ENCODE data around the gene STAT1. TPM values are rescaled to one million over a fixed set of nuclear protein-coding genes. Genes with fewer than 3 reads are reported as not detected.

Gene STAT1
- total RNA-seq, 1 donor from 2014 or later, result 66.3 TPM

GRCh38 chr2:190990132-190990531, 23.8 kb downstream of the STAT1 start:
- TF ChIP-seq CTCF (IDR thresholded peaks at IDR 0.05; ENCODE audit: insufficient read depth, low read length, poor library complexity, severe bottlenecking), result no peak
- no peak for DNase-seq (ENCODE audit: low read depth)
- H3K27me3 ChIP-seq (ENCODE audit: control insufficient read depth, insufficient read depth, low read length), result no peaks in the 10 kb centered on the region
- H3K4me3 ChIP-seq (ENCODE audit: low read depth, low read length), result no peak overlapping the region
- H3K36me3 ChIP-seq (ENCODE audit: control insufficient read depth, insufficient read depth, low read length), result peaks cover 5% of the 10 kb centered on the region

- Histone ChIP-seq H3K27me3 (ENCODE audit: control insufficient read depth, insufficient read depth, low read length) (no peaks in the 10 kb centered on the region), H3K36me3 (ENCODE audit: control insufficient read depth, insufficient read depth, low read length) (peaks cover 4% of the 10 kb centered on the region), H3K4me3 (ENCODE audit: low read depth, low read length) (no peak overlapping the region)
- TF ChIP-seq CTCF (IDR thresholded peaks at IDR 0.05; ENCODE audit: insufficient read depth, low read length, poor library complexity, severe bottlenecking), result no peak
- DNase-seq (ENCODE audit: low read depth), result no peak
Measured at GRCh38 chr2:190988910-190989309, 25.1 kb downstream of the STAT1 start.

- Histone ChIP-seq H3K4me3 (ENCODE audit: low read depth, low read length) (no peak overlapping the region), H3K36me3 (ENCODE audit: control insufficient read depth, insufficient read depth, low read length) (peaks cover 4% of the 10 kb centered on the region), H3K27me3 (ENCODE audit: control insufficient read depth, insufficient read depth, low read length) (no peaks in the 10 kb centered on the region)
- TF ChIP-seq CTCF (IDR thresholded peaks at IDR 0.05; ENCODE audit: insufficient read depth, low read length, poor library complexity, severe bottlenecking), result no peak
- no peak for DNase-seq (ENCODE audit: low read depth)
Measured at GRCh38 chr2:190987938-190988337, 26.0 kb downstream of the STAT1 start.

GRCh38 chr2:190987116-190987515, 26.9 kb downstream of the STAT1 start:
- H3K27me3 ChIP-seq (ENCODE audit: control insufficient read depth, insufficient read depth, low read length), result no peaks in the 10 kb centered on the region
- no peak for TF ChIP-seq CTCF (IDR thresholded peaks at IDR 0.05; ENCODE audit: insufficient read depth, low read length, poor library complexity, severe bottlenecking)
- no peak overlapping the region for H3K4me3 ChIP-seq (ENCODE audit: low read depth, low read length)
- DNase-seq (ENCODE audit: low read depth), result no peak
- peaks cover 7% of the 10 kb centered on the region for H3K36me3 ChIP-seq (ENCODE audit: control insufficient read depth, insufficient read depth, low read length)

GRCh38 chr2:190986221-190986953, 27.6 kb downstream of the STAT1 start:
- Histone ChIP-seq H3K4me3 (ENCODE audit: low read depth, low read length) (no peak overlapping the region), H3K36me3 (ENCODE audit: control insufficient read depth, insufficient read depth, low read length) (peaks cover 7% of the 10 kb centered on the region), H3K27me3 (ENCODE audit: control insufficient read depth, insufficient read depth, low read length) (no peaks in the 10 kb centered on the region)
- DNase-seq (ENCODE audit: low read depth), result no peak
- no peak for TF ChIP-seq CTCF (IDR thresholded peaks at IDR 0.05; ENCODE audit: insufficient read depth, low read length, poor library complexity, severe bottlenecking)

- no peak overlapping the region for H3K4me3 ChIP-seq (ENCODE audit: low read depth, low read length)
- H3K36me3 ChIP-seq (ENCODE audit: control insufficient read depth, insufficient read depth, low read length), result peaks cover 5% of the 10 kb centered on the region
- TF ChIP-seq CTCF (IDR thresholded peaks at IDR 0.05; ENCODE audit: insufficient read depth, low read length, poor library complexity, severe bottlenecking), result no peak
- no peaks in the 10 kb centered on the region for H3K27me3 ChIP-seq (ENCODE audit: control insufficient read depth, insufficient read depth, low read length)
- DNase-seq (ENCODE audit: low read depth), result no peak
Measured at GRCh38 chr2:190984595-190984994, 29.4 kb downstream of the STAT1 start.
